CD4-positive, alpha-beta T cell treated with Interleukin-4 for 4 hours (primary cell): ENCODE results near the gene GIMAP5.
"Not testable (repeated sequence)": the region's sequence is repeated elsewhere in the genome, so short reads cannot be mapped to it uniquely, and the experiment has no call there.

ENCODE experiments used
- DNase-seq: peaks from one replicate; pipeline ENCODE4 v3.0.0-alpha.2; 2020

Gene GIMAP5

GRCh38 chr7:150735596-150736358 lies 1.4 kb upstream of the GIMAP5 start:
- DNase-seq, result no peak

- no peak for DNase-seq
These were observed 354 bp upstream of the GIMAP5 start for GRCh38 chr7:150736864-150737263.

GRCh38 chr7:150738092-150738491 lies 874 bp downstream of the GIMAP5 start:
- DNase-seq, result peak; percentile 88

DNA sequence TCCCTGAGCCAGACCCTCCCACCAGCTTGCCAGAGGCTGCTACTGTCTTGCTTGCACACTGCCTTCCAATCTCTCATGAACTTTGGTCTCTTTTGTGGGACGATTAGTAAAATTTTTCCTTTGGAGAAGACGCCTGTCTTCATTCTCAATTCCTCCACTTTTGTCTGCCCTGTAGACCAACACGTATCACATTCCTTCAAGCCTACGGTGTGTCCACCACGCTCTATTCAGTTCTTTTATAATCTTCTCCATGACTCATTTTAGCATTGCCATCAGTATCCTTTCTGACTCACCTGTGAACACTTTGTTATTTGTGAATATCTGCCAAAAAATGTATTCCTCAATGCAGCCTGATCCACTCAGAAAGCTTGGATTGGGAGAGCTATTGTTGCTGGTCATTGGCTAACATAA lies 1.4 kb downstream of the GIMAP5 start:
- peak; percentile 85 for DNase-seq

GRCh38 chr7:150739033-150739432 lies 1.8 kb downstream of the GIMAP5 start:
- no peak for DNase-seq

- peak; percentile 51 for DNase-seq
These were observed 2.8 kb downstream of the GIMAP5 start for GRCh38 chr7:150740053-150740452.

DNA sequence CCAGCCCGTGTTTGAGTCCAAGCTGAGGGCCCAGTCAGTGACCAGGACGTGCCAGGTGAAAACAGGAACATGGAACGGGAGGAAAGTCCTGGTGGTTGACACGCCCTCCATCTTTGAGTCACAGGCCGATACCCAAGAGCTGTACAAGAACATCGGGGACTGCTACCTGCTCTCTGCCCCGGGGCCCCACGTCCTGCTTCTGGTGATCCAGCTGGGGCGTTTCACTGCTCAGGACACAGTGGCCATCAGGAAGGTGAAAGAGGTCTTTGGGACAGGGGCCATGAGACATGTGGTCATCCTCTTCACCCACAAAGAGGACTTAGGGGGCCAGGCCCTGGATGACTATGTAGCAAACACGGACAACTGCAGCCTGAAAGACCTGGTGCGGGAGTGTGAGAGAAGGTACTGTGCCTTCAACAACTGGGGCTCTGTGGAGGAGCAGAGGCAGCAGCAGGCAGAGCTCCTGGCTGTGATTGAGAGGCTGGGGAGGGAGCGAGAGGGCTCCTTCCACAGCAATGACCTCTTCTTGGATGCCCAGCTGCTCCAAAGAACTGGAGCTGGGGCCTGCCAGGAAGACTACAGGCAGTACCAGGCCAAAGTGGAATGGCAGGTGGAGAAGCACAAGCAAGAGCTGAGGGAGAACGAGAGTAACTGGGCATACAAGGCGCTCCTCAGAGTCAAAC lies 5.2 kb downstream of the GIMAP5 start:
- DNase-seq, result no peak

DNA sequence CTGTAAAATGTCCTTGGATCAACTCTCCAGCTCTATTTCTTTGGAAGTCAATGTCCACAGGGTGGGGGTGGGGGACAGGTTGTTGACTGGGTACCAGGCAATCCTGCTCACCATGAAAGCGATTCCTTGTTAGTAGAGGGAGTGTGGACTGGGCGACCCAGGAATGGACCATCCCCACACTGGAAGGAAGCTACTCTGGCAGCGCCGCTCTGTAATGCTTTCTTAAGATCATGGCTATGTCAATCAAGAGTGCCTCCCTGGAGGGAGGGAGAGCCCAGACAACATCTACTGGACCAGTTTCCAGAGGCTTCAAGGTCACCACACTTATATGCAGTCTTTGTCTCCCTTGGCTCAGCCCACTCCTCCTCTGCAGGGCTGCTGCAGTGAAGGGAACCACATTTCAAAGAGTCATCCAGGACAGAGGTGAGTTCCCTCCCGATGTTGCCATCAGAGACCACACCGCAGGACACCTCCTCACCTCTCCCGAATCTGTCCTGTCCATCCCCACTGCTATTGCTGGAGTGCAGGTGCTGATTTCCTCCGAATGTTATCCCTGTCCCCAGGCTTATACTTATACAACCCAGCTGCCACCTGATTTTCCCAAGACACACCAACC lies 6.9 kb downstream of the GIMAP5 start:
- DNase-seq, result no peak

DNA sequence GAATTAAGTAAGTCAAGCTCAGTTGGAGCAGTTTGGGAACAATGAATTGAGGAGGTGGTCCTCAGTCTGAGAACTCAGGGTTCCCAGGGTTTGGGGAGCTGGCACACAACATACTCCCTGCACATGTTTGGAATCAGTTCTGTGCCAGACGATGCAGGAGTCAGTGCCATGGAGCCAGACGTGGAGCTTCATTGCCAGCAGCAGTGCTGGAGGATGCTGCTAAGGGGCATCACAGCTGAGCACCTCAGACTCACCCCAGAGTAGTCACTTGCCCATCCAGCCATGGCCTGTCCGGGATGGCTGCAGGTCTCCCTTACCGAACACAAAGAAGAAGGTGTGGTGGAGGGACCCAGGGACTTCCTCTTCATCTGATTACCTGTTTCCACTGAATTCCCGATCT lies 7.9 kb downstream of the GIMAP5 start:
- DNase-seq, result no peak

- no peak for DNase-seq
These were observed 8.7 kb downstream of the GIMAP5 start for GRCh38 chr7:150745876-150746275.

DNA sequence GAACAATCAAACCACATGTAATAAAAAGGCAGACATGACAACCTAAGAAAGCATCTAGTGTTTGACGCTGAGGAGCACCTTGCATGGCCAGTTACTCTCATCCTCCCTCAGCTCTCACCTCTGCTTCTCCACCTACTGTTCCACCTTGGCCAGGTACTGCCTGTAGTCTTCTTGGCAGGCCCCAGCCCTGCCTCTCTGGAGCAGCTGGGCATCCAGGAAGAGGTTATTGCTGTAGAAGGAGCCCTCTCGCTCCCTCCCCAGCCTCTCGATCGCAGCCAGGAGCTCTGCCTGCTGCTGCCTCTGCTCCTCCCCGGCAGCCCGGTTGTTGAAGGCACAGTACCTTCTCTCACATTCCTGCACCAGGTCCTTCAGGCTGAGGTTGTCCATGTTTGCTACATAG lies 9.7 kb downstream of the GIMAP5 start:
- no peak for DNase-seq

- no peak for DNase-seq
These were observed 11.2 kb downstream of the GIMAP5 start for GRCh38 chr7:150748376-150748775.

DNA sequence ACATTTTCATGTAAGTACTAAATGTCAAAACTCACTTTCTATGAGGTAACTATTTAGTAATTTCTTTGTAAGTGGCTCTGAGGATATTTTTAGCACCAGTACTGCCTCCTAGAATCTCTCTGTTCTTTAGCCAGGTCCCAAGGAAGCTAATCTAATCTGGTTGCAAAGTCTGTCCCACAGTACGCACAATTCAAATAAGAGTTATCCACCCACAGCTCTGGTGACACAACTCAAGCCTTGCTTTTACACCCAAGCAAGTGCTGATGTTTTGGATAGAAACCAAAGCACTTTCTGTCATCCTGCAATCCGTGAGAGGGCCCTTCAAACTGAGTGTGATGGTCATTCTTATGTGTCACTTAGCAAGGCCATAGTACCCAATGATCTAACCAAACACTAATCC lies 14.5 kb downstream of the GIMAP5 start:
- no peak for DNase-seq

- DNase-seq, result no peak
These were observed 16.0 kb downstream of the GIMAP5 start for GRCh38 chr7:150753239-150753638.

- DNase-seq, result peak; percentile 83
These were observed 16.8 kb downstream of the GIMAP5 start for GRCh38 chr7:150753826-150754603.

DNA sequence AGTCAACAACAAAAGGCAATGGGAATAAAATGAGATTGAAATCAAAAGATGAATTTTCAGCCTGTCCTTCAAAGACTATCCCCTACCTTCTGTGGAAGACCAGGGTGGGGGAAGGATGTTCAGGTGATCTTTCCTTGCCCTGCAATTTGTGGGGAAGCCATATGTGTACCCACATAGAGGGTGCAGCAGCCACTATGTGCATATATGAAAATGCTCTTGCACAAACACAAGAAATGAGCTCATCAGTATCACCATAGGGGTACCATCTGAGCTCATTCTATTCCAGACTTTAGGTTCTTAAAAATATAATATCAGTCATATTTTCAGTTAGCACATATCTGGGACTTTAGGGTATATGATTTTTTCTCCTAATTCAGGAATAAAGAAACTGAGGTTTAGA lies 17.7 kb downstream of the GIMAP5 start:
- no peak for DNase-seq

GRCh38 chr7:150755473-150756099 lies 18.4 kb downstream of the GIMAP5 start:
- DNase-seq, result peak; percentile 98

DNA sequence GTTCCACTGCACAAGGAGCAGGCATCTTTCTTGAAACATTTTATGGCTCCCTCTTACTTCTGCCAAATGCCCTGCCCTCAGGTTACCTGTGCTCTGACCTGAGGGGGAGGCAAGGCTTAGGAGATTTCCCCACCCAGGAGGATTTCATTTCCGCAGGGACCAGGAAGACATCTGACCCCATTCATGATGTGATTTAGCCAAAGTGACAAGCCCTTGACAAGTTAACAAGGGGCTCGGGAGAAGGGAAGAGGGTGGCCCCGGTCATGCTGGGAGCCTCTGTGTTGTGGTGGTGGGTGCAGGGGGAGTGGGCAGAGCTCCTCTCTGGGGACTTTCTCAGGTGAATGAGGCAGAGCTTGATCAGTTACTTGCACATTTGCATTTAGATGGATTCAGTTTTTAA lies 18.9 kb downstream of the GIMAP5 start:
- no peak for DNase-seq

DNA sequence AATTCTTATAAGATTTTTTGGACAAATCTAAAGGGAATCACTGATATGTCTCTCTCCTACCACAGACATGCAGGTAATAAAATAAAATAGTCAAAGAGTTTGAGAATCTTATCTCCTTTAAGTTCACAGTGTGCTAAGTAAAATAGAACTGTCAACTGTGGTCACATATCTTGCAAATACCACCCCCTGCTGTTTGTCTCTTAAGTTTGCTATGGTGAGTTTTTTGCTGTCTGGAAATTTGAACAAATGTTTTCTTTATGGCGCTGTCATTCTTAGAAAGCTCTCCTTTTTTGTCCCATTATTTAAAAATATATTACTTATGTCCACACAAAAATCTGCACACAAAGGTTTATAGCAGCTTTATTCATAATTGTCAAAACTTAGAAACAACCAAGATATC lies 19.6 kb downstream of the GIMAP5 start:
- peak; percentile 83 for DNase-seq

DNA sequence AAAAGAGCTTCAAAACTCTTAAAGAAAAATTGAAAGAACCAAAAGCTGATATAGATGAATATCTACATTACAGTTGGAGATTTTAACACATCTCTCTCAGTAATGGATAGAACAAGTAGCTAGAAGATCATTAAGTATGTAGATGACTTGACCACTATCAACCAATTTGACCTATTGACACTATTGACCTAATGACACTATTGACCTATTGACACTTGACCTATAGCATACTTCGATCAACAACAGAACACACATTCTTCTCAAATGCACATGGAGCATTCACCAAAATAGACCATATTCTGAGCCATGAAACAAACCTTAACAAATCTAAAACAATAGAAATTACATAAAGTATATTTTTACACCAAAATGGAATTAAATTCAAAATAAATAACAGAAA lies 22.3 kb downstream of the GIMAP5 start:
- DNase-seq, result no peak

DNA sequence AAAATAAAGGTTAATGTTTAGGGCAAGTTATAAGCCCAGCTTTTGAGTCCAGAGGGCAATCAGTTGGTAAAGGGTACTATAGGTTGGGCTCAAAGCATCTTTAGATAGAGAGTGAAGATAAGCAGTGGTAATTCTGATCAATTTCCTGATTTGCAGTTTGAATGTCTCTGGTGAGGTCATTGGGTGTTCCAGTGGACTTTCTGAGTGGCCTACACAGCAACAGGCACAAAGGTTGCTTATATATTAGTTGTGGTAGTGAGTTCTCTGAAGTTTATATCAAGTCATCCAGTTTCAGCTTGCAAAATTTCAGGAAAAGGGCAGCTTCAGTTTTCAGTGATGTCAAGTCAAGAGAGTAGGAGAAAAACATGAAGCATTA lies 29.1 kb downstream of the GIMAP5 start:
- DNase-seq, result no peak

- no peak for DNase-seq
These were observed 32.5 kb downstream of the GIMAP5 start for GRCh38 chr7:150769768-150770167.

GRCh38 chr7:150774131-150774530 lies 36.9 kb downstream of the GIMAP5 start:
- not testable (repeated sequence) for DNase-seq
